Karpas-422 (cell line): ENCODE data around the gene SUMF1. TPM values are rescaled to one million over a fixed set of nuclear protein-coding genes. Genes with fewer than 3 reads are reported as not detected.

Experiments used
- DNase-seq: peaks from one replicate; pipeline ENCODE4 v3.0.0-alpha.2; 2015
- H2AFZ ChIP-seq: fragments of 200-600 bp; sonication (generic); 2 replicates; pipeline ENCODE4 v1.6.1; 2014; ENCODE audit warnings: antibody characterized with exemption, low read length, mixed read lengths
- H3K27ac ChIP-seq: fragments of 200-600 bp; sonication (generic); 2 replicates; pipeline ENCODE4 v1.5.1; 2014; ENCODE audit warnings: mild to moderate bottlenecking, low read length, moderate library complexity
- H3K27me3 ChIP-seq: fragments of 200-600 bp; sonication (generic); 2 replicates; pipeline ENCODE4 v1.6.1; 2014; ENCODE audit warnings: low read length, mixed read lengths
- H3K36me3 ChIP-seq: fragments of 200-600 bp; sonication (generic); 2 replicates; pipeline ENCODE4 v1.6.1; 2014; ENCODE audit warnings: low read length, mixed read lengths; ENCODE audit not compliant: insufficient read depth
- H3K4me1 ChIP-seq: fragments of 200-600 bp; sonication (generic); 2 replicates; pipeline ENCODE4 v1.6.1; 2014; ENCODE audit warnings: mild to moderate bottlenecking, low read length, mixed read lengths
- H3K4me2 ChIP-seq: fragments of 200-600 bp; sonication (generic); 2 replicates; pipeline ENCODE4 v1.6.1; 2014; ENCODE audit warnings: low read length, low read depth, mild to moderate bottlenecking; ENCODE audit not compliant: poor library complexity, severe bottlenecking
- H3K4me3 ChIP-seq: fragments of 200-600 bp; sonication (generic); 2 replicates; pipeline ENCODE4 v1.5.1; 2014; ENCODE audit warnings: mild to moderate bottlenecking, antibody characterized with exemption, low read length, mixed read lengths
- H3K79me2 ChIP-seq: fragments of 200-600 bp; sonication (generic); 2 replicates; pipeline ENCODE4 v1.6.1; 2014; ENCODE audit warnings: mild to moderate bottlenecking, low read length, mixed read lengths
- H3K9ac ChIP-seq: fragments of 200-600 bp; sonication (generic); 2 replicates; pipeline ENCODE4 v1.6.0; 2014; ENCODE audit warnings: low read length
- H3K9me2 ChIP-seq: fragments of 200-600 bp; sonication (generic), shearing (Covaris generic); replicated peaks from 2 replicates; pipeline ENCODE4 v1.6.0; 2014; ENCODE audit warnings: mild to moderate bottlenecking, low read length, moderate library complexity; ENCODE audit not compliant: insufficient read depth
- H3K9me3 ChIP-seq: fragments of 300-700, 200-600 bp; sonication (generic); 2 replicates; pipeline ENCODE4 v1.6.1; 2014; ENCODE audit warnings: low read length, mixed read lengths
- H4K20me1 ChIP-seq: fragments of 200-600 bp; sonication (generic); 2 replicates; pipeline ENCODE4 v1.6.1; 2014; ENCODE audit warnings: mild to moderate bottlenecking, antibody characterized with exemption, low read length, low read depth; ENCODE audit not compliant: insufficient read depth
- total RNA-seq: library from RNA; depleted of rRNA; stranded (reverse); fragments of >200 nt; shearing (Covaris generic); gene quantifications from 2 replicates; pipeline ENCODE4 v1.2.3, GENCODE V29; 2014; ENCODE audit warnings: low replicate concordance

The SUMF1 gene
- total RNA-seq, 1 experiment from 2014 or later, result 13.5 TPM

DNA sequence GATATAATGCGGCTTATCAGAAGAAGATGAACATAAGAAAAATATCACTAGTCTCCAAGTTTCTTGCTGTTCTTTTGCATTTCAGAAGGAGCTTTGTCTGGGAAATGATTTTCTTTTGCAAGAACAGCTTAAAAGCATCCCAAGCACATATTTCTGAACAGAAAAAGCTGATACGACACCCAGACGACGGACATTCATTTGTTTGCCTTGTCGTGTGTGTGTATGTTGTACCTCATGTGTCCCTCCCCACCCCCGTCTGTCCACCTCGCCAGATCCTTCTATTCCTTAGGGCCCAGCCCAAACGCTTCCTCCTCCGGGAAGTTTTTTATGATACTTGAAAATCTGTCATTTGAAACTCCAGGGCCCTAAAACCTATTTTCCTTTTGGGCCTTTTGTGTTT, 34.9 kb upstream of the SUMF1 start:
- Histone ChIP-seq H3K9me2 (no peaks in the 10 kb centered on the region), H3K27me3 (no peaks in the 10 kb centered on the region), H4K20me1 (no peaks in the 10 kb centered on the region), H3K4me2 (no peak overlapping the region), H3K79me2 (no peaks in the 10 kb centered on the region), H3K9me3 (no peaks in the 10 kb centered on the region), H3K4me1 (no peaks in the 10 kb centered on the region), H3K4me3 (no peak overlapping the region), H2AFZ (no peak overlapping the region), H3K27ac (no peak overlapping the region), H3K36me3 (no peaks in the 10 kb centered on the region), H3K9ac (no peak overlapping the region)
- DNase-seq, result no peak

DNA sequence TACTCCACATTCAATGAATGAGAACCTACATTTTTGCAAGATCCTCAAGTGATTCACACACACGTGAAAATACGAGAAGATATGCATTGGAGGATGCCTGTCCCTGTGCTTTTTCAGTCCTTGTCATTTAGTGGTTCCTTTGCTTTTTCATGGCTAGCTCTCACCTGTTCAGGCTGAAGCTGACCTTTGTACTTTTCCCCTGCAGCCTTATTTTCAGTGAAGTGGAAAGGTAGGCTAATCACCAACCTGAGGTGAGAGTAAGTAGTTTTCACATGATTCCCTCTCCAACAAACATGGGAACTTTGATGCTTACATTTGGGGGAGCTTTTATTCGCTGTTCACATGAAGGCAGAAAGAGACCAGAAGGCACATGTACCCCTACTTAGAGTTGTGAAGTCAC, 34.4 kb upstream of the SUMF1 start:
- Histone ChIP-seq H3K36me3 (no peaks in the 10 kb centered on the region), H4K20me1 (no peaks in the 10 kb centered on the region), H2AFZ (no peak overlapping the region), H3K4me3 (no peak overlapping the region), H3K79me2 (no peaks in the 10 kb centered on the region), H3K4me2 (no peak overlapping the region), H3K27ac (no peak overlapping the region), H3K4me1 (no peaks in the 10 kb centered on the region), H3K9ac (no peak overlapping the region), H3K9me2 (no peaks in the 10 kb centered on the region), H3K27me3 (no peaks in the 10 kb centered on the region), H3K9me3 (no peaks in the 10 kb centered on the region)
- no peak for DNase-seq

DNA sequence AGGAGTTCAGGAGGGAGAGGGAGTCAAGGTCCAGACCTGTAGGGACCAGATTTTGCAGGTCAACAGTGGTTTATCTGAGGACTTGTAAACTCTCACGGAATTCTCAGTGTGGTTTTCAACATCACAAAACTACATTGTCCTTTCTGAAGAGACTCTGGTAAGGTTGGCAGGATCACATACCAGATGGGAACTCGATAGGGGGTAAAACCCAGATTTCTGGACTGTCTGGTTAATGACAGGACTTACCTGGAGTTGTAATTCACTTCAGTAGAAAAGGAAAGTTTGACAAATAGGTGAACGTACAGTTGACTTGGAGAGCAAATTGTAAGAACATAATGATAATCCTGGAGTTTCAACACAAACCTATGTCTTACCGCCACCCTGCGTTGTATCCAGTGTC, 31.4 kb upstream of the SUMF1 start:
- Histone ChIP-seq H3K36me3 (no peaks in the 10 kb centered on the region), H3K9ac (no peak overlapping the region), H3K27me3 (no peaks in the 10 kb centered on the region), H3K27ac (no peak overlapping the region), H3K4me1 (peaks cover 20% of the 10 kb centered on the region), H2AFZ (no peak overlapping the region), H3K4me3 (no peak overlapping the region), H4K20me1 (no peaks in the 10 kb centered on the region), H3K9me3 (no peaks in the 10 kb centered on the region), H3K79me2 (no peaks in the 10 kb centered on the region), H3K9me2 (no peaks in the 10 kb centered on the region), H3K4me2 (no peak overlapping the region)
- no peak for DNase-seq

DNA sequence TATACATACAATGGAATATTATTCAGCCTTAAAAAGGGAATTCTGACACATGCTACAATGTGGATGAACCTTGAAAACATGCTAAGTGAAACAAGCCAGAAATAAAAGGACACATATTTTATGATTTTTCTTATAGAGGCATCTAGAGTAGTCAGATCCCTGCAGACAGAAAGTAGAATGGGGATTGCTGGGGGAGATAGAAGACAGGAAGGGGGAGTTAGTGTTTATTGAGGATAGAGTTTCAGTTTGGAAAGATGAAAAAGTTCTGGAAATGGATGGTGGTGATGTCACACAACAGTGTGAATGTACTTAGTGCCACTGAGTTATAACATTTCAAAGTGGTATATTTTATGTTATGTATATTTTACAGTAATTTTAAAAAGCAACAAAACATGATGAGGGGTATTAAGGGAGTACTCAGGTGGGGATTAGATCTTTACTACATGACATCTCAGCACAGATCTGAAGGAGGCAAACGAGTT, 30.8 kb upstream of the SUMF1 start:
- no peak for DNase-seq

DNA sequence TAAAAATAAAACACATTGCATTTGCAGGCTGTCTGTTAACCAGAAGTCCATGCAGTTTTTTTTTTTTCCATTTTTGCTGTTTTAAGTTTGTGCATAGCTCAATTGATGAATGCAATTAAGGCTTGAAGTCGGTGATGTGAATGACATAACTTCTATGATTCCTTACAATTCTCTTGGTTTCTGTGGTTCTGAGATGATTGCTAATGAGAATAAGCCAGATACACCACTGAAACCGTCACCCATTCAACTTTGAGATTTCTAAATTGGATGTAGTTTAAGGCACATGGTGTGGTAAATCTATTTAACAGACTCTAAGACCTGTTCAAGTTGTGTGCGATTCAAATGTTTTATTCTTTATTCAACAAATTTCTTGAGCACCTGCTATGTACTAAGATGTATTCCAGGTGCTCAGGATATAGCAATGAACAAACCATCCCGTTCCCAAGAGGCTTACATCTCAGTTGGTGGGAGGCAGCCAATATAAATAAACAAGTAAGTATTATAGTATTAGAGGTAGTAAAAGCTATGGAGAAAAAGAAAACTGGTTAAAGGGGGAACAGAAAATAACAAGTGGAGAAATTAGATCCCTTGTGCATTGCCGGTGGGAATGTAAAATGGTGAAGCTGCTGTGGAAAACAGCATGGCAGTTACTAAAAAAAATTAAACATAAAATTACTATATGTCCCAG, 30.1 kb upstream of the SUMF1 start:
- Histone ChIP-seq H3K27me3 (no peaks in the 10 kb centered on the region), H3K4me1 (peaks cover 28% of the 10 kb centered on the region), H3K9ac (no peak overlapping the region), H3K4me2 (no peak overlapping the region), H3K36me3 (no peaks in the 10 kb centered on the region), H3K9me3 (no peaks in the 10 kb centered on the region), H4K20me1 (no peaks in the 10 kb centered on the region), H3K27ac (no peak overlapping the region), H3K4me3 (no peak overlapping the region), H3K9me2 (no peaks in the 10 kb centered on the region), H2AFZ (no peak overlapping the region), H3K79me2 (no peaks in the 10 kb centered on the region)
- DNase-seq, result no peak

More for the DNA sequence above, 30.8 kb upstream of the SUMF1 start:
- H2AFZ ChIP-seq, result no peak overlapping the region
- H3K4me3 ChIP-seq, result no peak overlapping the region
- no peaks in the 10 kb centered on the region for H3K9me3 ChIP-seq
- H3K27me3 ChIP-seq, result no peaks in the 10 kb centered on the region
- H4K20me1 ChIP-seq, result no peaks in the 10 kb centered on the region
- H3K4me1 ChIP-seq, result peaks cover 21% of the 10 kb centered on the region
- H3K9ac ChIP-seq, result no peak overlapping the region
- H3K4me2 ChIP-seq, result no peak overlapping the region
- H3K36me3 ChIP-seq, result no peaks in the 10 kb centered on the region
- H3K79me2 ChIP-seq, result no peaks in the 10 kb centered on the region
- no peaks in the 10 kb centered on the region for H3K9me2 ChIP-seq
- no peak overlapping the region for H3K27ac ChIP-seq

DNA sequence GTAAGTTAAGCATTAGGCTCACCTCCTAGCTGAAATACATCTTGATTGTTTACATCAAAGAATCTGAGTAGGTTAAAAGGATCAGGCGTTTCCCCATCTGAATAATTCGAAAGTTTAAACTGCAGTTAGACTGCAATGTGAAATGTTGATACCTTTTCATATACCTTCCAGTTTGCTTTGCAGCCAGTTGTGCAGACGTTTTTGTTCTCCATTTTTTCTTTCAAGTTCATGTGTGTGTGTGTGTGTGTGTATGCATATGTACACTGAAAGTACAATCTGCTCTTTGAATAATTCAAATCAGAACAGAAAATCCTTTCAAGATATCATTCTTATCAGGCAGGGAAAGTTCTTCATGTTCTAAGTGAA, 29.0 kb upstream of the SUMF1 start:
- Histone ChIP-seq H3K79me2 (no peaks in the 10 kb centered on the region), H4K20me1 (no peaks in the 10 kb centered on the region), H3K9me3 (no peaks in the 10 kb centered on the region), H2AFZ (no peak overlapping the region), H3K4me3 (no peak overlapping the region), H3K9ac (no peak overlapping the region), H3K36me3 (no peaks in the 10 kb centered on the region), H3K4me2 (no peak overlapping the region), H3K9me2 (no peaks in the 10 kb centered on the region), H3K4me1 (peaks cover 33% of the 10 kb centered on the region), H3K27ac (no peak overlapping the region), H3K27me3 (no peaks in the 10 kb centered on the region)
- DNase-seq, result no peak

DNA sequence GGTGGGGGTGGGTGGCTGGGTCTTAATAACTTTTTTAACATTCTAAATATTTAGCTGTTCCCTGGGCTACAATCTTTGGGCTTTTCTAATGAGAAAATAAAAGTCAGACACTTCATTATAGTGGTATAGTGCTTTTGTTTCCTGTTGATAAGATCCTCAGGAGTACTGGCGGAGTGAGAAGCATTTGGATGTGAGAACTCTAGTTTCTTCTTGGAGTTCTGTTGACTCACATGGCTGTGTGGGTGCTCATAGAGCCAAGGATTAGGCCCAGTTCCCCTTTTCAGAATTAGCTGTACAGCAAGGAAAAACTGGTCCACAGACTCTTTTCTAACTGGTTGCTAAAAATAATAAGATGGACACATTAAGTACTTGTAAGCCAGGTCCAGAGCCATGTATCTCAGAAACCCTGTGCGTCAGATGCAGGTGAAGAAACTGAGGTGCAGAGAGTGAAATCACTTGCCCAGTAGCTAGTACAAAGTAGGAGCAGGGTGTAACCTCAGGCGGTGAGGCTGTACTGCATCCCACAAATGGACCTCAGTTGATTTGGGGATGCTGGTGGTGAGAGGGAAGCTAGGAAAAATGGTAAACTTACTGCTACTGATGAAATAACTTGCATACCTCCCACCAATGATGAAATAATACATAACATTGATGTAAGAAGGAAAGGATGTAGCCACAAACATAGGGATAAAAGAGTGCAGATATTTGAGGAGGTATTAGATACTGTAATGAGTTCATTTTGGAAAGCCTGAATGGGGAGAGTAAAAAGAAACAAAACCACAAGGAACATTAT, 28.4 kb upstream of the SUMF1 start:
- no peaks in the 10 kb centered on the region for H4K20me1 ChIP-seq
- no peaks in the 10 kb centered on the region for H3K36me3 ChIP-seq
- H3K9me2 ChIP-seq, result no peaks in the 10 kb centered on the region
- no peak for DNase-seq
- H3K4me2 ChIP-seq, result peak overlapping the region; percentile 94
- no peaks in the 10 kb centered on the region for H3K27me3 ChIP-seq
- no peak overlapping the region for H2AFZ ChIP-seq
- no peaks in the 10 kb centered on the region for H3K9me3 ChIP-seq
- no peak overlapping the region for H3K27ac ChIP-seq
- no peaks in the 10 kb centered on the region for H3K79me2 ChIP-seq
- peaks cover 33% of the 10 kb centered on the region for H3K4me1 ChIP-seq
- H3K4me3 ChIP-seq, result no peak overlapping the region
- H3K9ac ChIP-seq, result no peak overlapping the region

DNA sequence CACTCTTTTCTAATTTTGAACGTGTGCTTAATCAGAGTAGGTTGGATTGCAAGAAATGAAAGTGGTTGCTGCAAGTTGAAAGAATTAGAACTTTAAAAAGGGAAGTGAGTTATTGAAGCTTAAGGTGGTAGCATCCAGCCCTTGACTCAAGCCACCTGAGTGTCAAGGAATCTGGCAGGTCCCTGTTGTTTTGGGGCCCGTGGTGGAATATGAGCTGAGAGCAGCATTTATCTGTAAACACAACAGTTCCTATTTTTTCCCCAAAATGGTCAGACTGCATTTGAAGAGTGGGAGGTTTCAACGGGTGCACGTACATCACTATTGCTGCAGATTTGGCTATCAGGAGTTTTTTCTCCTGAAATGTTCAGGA, 27.8 kb upstream of the SUMF1 start:
- Histone ChIP-seq H3K4me3 (peak overlapping the region; percentile 84), H3K9me3 (no peaks in the 10 kb centered on the region), H3K9me2 (no peaks in the 10 kb centered on the region), H3K4me2 (peak overlapping the region; percentile 94), H3K79me2 (no peaks in the 10 kb centered on the region), H3K4me1 (peaks cover 33% of the 10 kb centered on the region), H3K27ac (no peak overlapping the region), H3K27me3 (no peaks in the 10 kb centered on the region), H2AFZ (peak overlapping the region; percentile 87; the same call in 1 of the 2 replicates), H3K36me3 (no peaks in the 10 kb centered on the region), H4K20me1 (no peaks in the 10 kb centered on the region), H3K9ac (peak overlapping the region; percentile 76)
- DNase-seq, result peak; percentile 63
